HG02763 (cell line): ENCODE data around the gene RASGRP1.
"Not testable (repeated sequence)": the region's sequence is repeated elsewhere in the genome, so short reads cannot be mapped to it uniquely, and the experiment has no call there.

ENCODE experiments used
- ATAC-seq: cut with Tn5 transposase; IDR thresholded peaks from one replicate; pipeline ENCODE4 v1.9.1; 2021; ENCODE audit warnings: mild to moderate bottlenecking, moderate library complexity; ENCODE audit not compliant: unreplicated experiment

The RASGRP1 gene

DNA sequence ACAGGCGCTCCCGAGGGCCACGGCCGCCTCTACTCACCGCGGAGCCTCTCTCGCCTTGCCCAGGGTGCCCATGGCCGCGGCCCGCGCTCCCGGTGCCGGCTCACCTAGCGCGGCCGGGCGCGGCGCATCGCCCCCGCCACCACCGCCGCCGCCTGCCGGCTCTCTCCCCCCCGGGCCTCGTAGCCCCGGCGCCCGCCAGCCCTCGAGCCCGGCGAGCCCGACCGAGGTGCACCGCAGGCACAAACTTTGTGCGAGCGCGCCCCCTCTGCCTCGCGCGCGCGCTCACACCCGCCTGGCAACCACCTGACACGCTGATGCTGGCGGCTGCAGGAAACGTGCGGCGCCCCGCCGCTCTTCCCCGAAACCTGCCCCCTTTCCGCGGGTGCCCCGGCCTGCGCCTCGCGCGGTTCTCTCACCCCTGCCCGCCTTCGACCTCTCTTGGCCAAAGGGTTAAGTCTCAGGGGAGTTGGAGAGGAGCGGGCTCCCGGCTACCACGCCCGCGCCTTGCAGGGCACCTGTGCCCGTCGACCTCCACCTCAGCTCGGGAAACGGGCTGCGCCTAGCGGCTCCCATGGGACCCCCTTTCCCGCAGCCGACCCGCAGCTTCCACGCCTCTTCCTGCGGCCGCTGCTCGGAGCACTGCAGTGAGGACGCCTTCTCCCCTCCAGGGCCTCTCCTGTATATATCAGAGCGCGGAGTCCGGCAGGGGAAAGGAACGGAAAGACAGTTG, at the start of gene RASGRP1:
Gene RASGRP1 (minus strand): TSS at position 258 of the 730 bp plus-strand sequence. CDS start 186 bp downstream, at position 72.
- ATAC-seq, result peak; percentile 66

DNA sequence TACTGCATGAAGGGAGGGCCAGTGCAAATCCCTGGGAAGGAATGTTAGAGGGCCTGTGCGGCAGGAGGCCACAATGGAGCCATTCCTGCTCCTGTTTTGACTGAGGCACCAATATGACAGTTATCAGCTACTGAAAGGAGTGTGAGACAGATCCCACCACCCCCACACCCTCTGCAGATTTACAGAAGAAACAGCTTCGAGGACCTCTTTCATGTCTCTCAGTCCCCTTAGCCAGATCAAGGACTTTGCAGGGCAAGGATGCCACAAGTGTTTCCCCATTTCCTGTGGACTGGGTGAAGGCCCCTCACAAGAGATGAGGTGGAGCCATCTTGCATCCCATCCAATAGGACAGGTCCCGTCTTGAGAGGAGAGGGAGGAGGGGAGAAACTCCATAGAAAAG, 48.5 kb upstream of the RASGRP1 start:
- ATAC-seq, result no peak

GRCh38 chr15:38612159-38612863, 47.7 kb upstream of the RASGRP1 start:
- no peak for ATAC-seq

DNA sequence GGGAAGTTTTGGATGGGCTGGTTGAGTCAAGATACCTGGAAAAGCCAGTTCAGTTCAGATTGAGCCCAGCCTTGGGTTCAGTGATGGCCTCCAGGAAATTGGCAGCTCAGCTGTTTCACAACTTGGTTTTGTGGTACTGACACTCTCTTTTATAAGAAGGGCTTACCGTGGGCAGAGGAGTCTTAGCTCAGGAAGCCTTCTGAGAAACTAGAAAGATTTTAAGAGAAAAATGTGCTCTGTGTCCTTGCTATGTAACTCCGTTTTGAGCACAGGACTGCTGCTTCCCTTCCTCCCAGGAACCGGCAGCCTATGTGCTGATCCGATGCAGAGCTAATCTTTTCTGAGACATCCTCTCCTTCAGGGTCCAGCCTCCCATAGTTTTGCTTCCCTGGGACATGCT, 46.6 kb upstream of the RASGRP1 start:
- no peak for ATAC-seq

DNA sequence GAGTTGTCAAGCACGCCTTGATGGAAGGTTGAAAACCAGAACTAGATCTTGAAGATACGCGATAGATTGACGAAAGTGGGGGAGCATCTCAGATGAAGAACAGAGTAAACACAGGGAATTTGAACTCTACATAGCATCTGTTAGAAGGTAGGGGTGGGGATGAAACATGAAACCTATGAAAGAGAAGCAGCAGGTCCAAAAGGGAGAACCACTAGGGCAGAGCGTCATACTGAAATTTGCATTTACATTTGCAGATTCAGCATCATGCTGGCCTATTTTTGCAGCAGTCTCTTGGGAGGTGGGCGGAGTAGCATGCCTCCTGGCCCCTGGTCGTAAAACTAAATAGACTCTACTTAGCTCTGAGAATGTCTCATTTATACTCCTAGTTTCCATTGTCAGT, 46.1 kb upstream of the RASGRP1 start:
- no peak for ATAC-seq

- no peak for ATAC-seq
These were observed 44.6 kb upstream of the RASGRP1 start for GRCh38 chr15:38609097-38609738.

- no peak for ATAC-seq
These were observed 44.1 kb upstream of the RASGRP1 start for GRCh38 chr15:38608682-38609081.

GRCh38 chr15:38605744-38606143, 41.1 kb upstream of the RASGRP1 start:
- no peak for ATAC-seq

GRCh38 chr15:38603672-38604071, 39.1 kb upstream of the RASGRP1 start:
- no peak for ATAC-seq

- ATAC-seq, result no peak
These were observed 38.5 kb upstream of the RASGRP1 start for GRCh38 chr15:38602910-38603670.

GRCh38 chr15:38600236-38600635, 35.6 kb upstream of the RASGRP1 start:
- no peak for ATAC-seq

GRCh38 chr15:38598749-38599148, 34.1 kb upstream of the RASGRP1 start:
- no peak for ATAC-seq

DNA sequence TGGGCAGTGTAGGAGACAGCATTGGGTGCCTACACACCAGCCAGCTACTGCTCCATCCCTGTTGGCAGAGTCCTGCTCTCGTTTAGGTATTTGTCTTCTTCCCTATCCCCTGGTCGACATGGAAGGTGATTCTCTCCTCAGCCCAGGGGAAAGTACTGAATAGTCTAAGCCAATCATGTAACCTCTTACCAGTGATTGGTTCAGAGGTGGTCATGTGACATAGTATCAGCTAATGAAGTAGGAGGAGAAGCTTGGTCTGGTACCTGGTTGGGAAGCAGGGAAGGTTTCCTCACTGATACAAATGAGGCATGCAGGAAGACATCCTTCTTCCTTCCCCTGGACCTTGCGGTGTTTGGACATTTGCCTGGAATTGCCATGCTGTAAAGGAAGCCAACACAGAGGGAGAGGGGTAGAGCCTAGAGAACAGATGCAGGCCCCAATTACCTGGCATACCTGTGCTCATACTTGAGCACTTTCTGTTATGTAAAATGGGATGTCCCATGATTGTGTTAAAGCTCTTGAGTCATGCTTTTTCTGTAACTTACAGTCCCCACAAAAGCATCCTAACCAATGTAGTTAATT, 32.7 kb upstream of the RASGRP1 start:
- ATAC-seq, result no peak

GRCh38 chr15:38593524-38593923, 28.9 kb upstream of the RASGRP1 start:
- no peak for ATAC-seq

- no peak for ATAC-seq
These were observed 24.9 kb upstream of the RASGRP1 start for GRCh38 chr15:38589502-38589901.

DNA sequence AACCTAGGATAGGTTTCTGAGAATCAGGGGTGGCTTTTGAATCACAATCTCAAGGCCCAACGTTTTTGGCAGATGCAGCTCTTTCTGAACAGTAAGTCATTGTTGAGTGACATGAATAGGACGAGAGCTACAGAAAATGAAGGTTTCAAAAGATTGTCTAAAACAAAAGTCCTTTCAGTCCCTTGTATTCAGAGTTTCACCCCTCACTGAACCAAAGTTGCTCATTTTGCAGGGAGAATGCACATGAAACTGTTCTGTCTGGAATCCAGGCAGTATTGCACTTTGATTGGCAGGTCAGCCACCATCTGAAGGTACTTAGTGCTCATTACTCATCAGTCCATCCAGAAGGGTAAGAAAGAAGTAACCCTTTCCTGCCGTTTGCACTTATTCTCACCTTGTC, 24.1 kb upstream of the RASGRP1 start:
- ATAC-seq, result no peak

DNA sequence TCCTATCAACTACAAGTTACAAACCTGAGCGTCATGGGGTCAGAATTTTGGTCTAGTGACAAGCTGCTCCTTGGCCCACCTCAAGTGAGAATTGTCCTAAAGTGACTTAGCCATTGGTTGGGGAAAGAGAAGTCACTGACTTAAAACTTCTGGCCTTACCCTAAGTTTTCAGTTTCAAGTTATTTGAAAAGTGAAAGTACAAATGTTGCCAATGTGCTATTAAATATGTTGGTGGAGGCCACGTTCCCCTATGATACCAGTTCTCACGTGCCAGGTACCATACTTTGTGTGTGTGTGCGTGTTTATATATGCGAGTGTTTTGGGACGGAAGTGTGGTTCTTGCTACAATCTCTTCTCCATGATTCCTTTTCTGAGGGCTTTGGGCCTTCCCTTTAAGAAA, 22.6 kb upstream of the RASGRP1 start:
- no peak for ATAC-seq

- not testable (repeated sequence) for ATAC-seq
These were observed 21.4 kb upstream of the RASGRP1 start for GRCh38 chr15:38586005-38586404.

DNA sequence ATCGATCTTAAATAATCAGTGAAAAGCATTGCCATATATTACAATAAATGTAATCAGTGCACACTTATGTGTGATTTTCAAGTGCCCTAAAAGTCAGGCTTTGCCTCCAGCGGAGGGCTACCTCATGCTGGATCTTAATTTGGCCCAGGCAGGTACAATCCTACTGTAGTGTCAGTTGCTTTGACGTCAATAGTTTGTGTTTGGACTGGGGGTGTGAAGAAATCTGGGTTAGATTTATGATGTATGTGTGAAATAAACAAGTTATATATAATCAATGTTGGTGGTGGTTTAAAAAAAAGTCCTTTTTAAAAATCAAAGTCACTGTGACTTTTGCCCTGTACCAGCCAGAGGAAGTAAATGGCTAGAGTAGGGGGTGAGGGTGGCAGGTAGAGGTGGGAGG, 14.0 kb upstream of the RASGRP1 start:
- no peak for ATAC-seq

- no peak for ATAC-seq
These were observed 12.9 kb upstream of the RASGRP1 start for GRCh38 chr15:38577424-38577987.

- no peak for ATAC-seq
These were observed 12.2 kb upstream of the RASGRP1 start for GRCh38 chr15:38576837-38577236.
